CD4-positive, alpha-beta T cell (primary cell): ENCODE measurements around the gene SERTAD3. TPM values are rescaled to one million over a fixed set of nuclear protein-coding genes. Genes with fewer than 3 reads are reported as not detected.

Experiments
- ATAC-seq: fragments of 200-7000 bp; cut with Tn5 transposase; one replicate; pipeline ENCODE4 v1.10.0; 2022; ENCODE audit warnings: mild to moderate bottlenecking; ENCODE audit not compliant: poor library complexity
- CTCF ChIA-PET: fragments of 350-600 bp; sonication (Branson Sonifier 250); formaldehyde crosslinking; loops from one replicate; lab custom pipeline; 2021; ENCODE audit warnings: antibody characterized with exemption, inconsistent platforms; lab: Charles Lee
- POLR2A ChIA-PET: fragments of 350-600 bp; sonication (Branson Sonifier 250); formaldehyde crosslinking; loops from one replicate; lab custom pipeline; 2021; ENCODE audit warnings: antibody characterized with exemption, inconsistent platforms; lab: Charles Lee
- DNase-seq, 14 experiments: peaks; one replicate each; pipeline ENCODE4 v3.0.0-alpha.2; 2013 to 2020; ENCODE audit warnings: mixed read lengths in 2 of 14
- H3K27ac ChIP-seq, 2 donors: one replicate each; pipeline versions ENCODE4 v1.5.1 to v1.7.0; 2013; ENCODE audit warnings: low read length in 2 of 2, low read depth in 1 of 2, mild to moderate bottlenecking in 1 of 2
- H3K27me3 ChIP-seq, 2 experiments: 1 replicate in 1 of 2; 2 replicates in 1 of 2; pipeline versions ENCODE4 v1.6.1 to v1.7.0; 2013; ENCODE audit warnings: low read length in 2 of 2, control low read depth in 1 of 2, mild to moderate bottlenecking in 1 of 2, moderate library complexity in 1 of 2; ENCODE audit not compliant: insufficient read depth in 2 of 2, control insufficient read depth in 1 of 2
- H3K36me3 ChIP-seq: one replicate; pipeline ENCODE4 v1.6.1; 2013; ENCODE audit warnings: low read length, control low read depth; ENCODE audit not compliant: insufficient read depth
- H3K4me1 ChIP-seq: one replicate; pipeline ENCODE4 v1.6.1; 2013; ENCODE audit warnings: low read length, control low read depth; ENCODE audit not compliant: insufficient read depth
- H3K4me3 ChIP-seq: one replicate; pipeline ENCODE4 v1.5.1; 2013; ENCODE audit warnings: mild to moderate bottlenecking, low read length, moderate library complexity
- H3K9me3 ChIP-seq, 2 experiments: 1 replicate in 1 of 2; 2 replicates in 1 of 2; pipeline versions ENCODE4 v1.6.1 to v1.7.0; 2013; ENCODE audit warnings: low read length in 2 of 2, mild to moderate bottlenecking in 2 of 2, control low read depth in 1 of 2, moderate library complexity in 1 of 2; ENCODE audit not compliant: control insufficient read depth in 1 of 2, insufficient read depth in 1 of 2
- H3K27ac Mint-ChIP-seq: one replicate; pipeline ENCODE4 v1.8.0; 2020; ENCODE audit warnings: mixed read lengths
- H3K27me3 Mint-ChIP-seq: one replicate; pipeline ENCODE4 v1.8.0; 2021; ENCODE audit warnings: mixed read lengths
- H3K36me3 Mint-ChIP-seq: one replicate; pipeline ENCODE4 v1.8.0; 2021; ENCODE audit warnings: low read depth, mixed read lengths
- H3K4me1 Mint-ChIP-seq: one replicate; pipeline ENCODE4 v1.8.0; 2021; ENCODE audit warnings: low read depth, mixed read lengths
- H3K4me3 Mint-ChIP-seq: one replicate; pipeline ENCODE4 v1.8.0; 2020; ENCODE audit warnings: mild to moderate bottlenecking, mixed read lengths
- H3K9me3 Mint-ChIP-seq: one replicate; pipeline ENCODE4 v1.8.0; 2020; ENCODE audit warnings: mixed read lengths
- intact Hi-C, 2 experiments: fragments of 100-400 bp; cut with DNase I in 1 of 2; cut with micrococcal nuclease in 1 of 2; formaldehyde crosslinking; loops; one replicate each; pipeline versions ENCODE4 v1.15.1 to v1.9.0; 2023 to 2025; cut with DNase I, micrococcal nuclease
- total RNA-seq, 174 experiments: library from RNA in 2 of 174; stranded (reverse) in 2 of 174; gene quantifications; one replicate each; pipeline ENCODE4 v1.2.3 and lab custom pipeline; 2021 to 2026
- TF ChIP-seq, protein P1 (sequence below): fragments of 200-600 bp; IDR thresholded peaks from one replicate; pipeline ENCODE4 v1.8.0; 2022; ENCODE audit warnings: antibody characterized with exemption, mild to moderate bottlenecking

Gene SERTAD3
- total RNA-seq, 2 experiments from 2014 or later, result 17.4 to 19.2 TPM

- Histone ChIP-seq H3K4me1 (peaks cover 34% of the 10 kb centered on the region), H3K27me3 (no peaks in the 10 kb centered on the region), H3K27ac (peak overlapping the region; percentile 22 to 56), H3K36me3 (no peaks in the 10 kb centered on the region), H3K9me3 (no peaks in the 10 kb centered on the region), H3K4me3 (peak overlapping the region; percentile 88)
- intact Hi-C loops, result loop anchor here (5.0 to 10.0 kb wide), 4 partner anchors 56 to 199 kb away; partner anchors contain the start of genes BLVRB (in 1 of the 2), C19orf47 (in 1 of the 2), LTBP4 (in 1 of the 2) and PLD3 (in 1 of the 2)
- TF ChIP-seq, protein P1, sequence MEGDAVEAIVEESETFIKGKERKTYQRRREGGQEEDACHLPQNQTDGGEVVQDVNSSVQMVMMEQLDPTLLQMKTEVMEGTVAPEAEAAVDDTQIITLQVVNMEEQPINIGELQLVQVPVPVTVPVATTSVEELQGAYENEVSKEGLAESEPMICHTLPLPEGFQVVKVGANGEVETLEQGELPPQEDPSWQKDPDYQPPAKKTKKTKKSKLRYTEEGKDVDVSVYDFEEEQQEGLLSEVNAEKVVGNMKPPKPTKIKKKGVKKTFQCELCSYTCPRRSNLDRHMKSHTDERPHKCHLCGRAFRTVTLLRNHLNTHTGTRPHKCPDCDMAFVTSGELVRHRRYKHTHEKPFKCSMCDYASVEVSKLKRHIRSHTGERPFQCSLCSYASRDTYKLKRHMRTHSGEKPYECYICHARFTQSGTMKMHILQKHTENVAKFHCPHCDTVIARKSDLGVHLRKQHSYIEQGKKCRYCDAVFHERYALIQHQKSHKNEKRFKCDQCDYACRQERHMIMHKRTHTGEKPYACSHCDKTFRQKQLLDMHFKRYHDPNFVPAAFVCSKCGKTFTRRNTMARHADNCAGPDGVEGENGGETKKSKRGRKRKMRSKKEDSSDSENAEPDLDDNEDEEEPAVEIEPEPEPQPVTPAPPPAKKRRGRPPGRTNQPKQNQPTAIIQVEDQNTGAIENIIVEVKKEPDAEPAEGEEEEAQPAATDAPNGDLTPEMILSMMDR, result no peak
- Mint-ChIP-seq H3K9me3 (no peaks in the 10 kb centered on the region), H3K4me1 (peaks cover 35% of the 10 kb centered on the region), H3K4me3 (peak overlapping the region; percentile 94), H3K36me3 (peaks cover 4% of the 10 kb centered on the region), H3K27ac (peak overlapping the region; percentile 64), H3K27me3 (no peaks in the 10 kb centered on the region)
- ChIA-PET POLR2A (interaction anchor here (0.6 to 2.9 kb wide), 12 partner anchors 17 to 374 kb away, joined by 3 to 31 read pairs (median 5); partner anchors contain the start of genes BLVRB, C19orf47, PLD3 and SERTAD1), CTCF (interaction anchor here (0.8 to 3.5 kb wide), 7 partner anchors 15 to 202 kb away, joined by 3 to 24 read pairs (median 3); partner anchors contain the start of gene BLVRB)
- ATAC-seq (peak; percentile 45), DNase-seq (peak; percentile 46 to 89 (median 70))
Observed at GRCh38 chr19:40403262-40403984, 40.7 kb downstream of the SERTAD3 start.

DNA sequence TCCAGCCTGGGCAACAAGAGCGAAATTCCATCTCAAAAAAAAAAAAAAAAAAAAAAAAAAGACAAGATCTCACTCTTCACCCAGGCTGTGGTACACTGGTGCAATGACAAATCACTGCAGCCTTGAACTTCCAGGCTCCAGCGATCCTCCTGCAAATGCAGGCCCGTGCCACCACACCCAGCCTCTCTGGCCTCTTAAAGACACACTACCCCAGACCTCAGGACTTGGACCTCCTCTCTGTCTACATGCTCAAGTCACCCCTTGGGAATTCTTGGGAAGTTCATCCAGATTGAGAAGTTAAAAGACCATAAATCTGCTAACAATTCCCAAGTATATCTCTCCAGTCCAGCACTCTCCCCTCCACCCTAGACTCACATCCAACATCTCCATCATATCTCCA, 43.6 kb downstream of the SERTAD3 start:
- POLR2A ChIA-PET, result interaction anchor here (0.6 kb wide), 1 partner anchor 256 kb away, joined by 3 read pairs; no protein-coding TSS in a partner anchor
- no peaks in the 10 kb centered on the region for H3K27me3 ChIP-seq
- peaks cover 4% of the 10 kb centered on the region for H3K36me3 Mint-ChIP-seq
- no peak overlapping the region for H3K4me3 ChIP-seq
- no peak for DNase-seq
- CTCF ChIA-PET, result no interaction called here
- H3K27me3 Mint-ChIP-seq, result no peaks in the 10 kb centered on the region
- intact Hi-C loops, result loop anchor here (5.0 to 10.0 kb wide), 4 partner anchors 53 to 202 kb away; partner anchors contain the start of genes BLVRB (in 1 of the 2), C19orf47 (in 1 of the 2), LTBP4 (in 1 of the 2) and PLD3 (in 1 of the 2)
- H3K4me1 Mint-ChIP-seq, result peaks cover 35% of the 10 kb centered on the region
- no peak overlapping the region for H3K27ac ChIP-seq
- peaks cover 29% of the 10 kb centered on the region for H3K4me1 ChIP-seq
- no peak for ATAC-seq
- TF ChIP-seq, protein P1, result no peak
- peak overlapping the region; percentile 26 for H3K4me3 Mint-ChIP-seq
- no peaks in the 10 kb centered on the region for H3K36me3 ChIP-seq
- H3K9me3 Mint-ChIP-seq, result no peaks in the 10 kb centered on the region
- H3K27ac Mint-ChIP-seq, result no peak overlapping the region
- no peaks in the 10 kb centered on the region for H3K9me3 ChIP-seq

DNA sequence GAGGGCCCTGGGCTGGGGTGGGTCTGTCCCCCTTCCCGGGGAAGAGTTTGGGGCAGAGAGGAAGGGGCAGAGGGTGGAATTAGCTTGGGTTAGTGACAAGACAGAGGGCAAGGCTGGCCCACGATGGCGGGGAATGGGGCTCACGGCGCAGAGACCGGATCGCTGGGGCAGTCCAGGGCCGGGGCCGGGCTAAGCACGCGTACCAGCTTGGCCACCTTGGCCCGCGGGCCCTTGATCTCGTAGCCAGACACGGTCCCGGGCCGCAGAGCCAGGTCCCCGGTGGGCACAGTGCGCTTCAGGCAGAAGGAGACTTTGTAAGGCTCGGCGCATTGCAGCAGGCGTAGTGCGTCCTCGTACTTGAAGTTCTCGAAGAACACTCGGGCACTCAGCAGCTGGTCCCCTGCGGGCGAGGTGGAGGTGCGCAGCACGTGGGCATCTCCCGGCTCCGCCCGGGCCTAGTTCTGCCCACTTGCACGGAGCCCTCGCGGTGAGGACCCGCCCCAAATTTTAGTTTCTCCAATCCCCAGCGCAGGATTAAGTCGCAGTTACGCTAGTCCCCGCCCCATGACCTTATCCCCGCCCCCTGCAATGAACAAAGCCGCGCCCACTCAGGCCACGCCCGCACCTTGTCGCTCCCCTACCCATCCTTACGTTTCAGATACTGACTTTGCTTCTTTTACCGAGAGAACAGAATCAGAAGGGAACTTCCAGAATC, 45.6 kb downstream of the SERTAD3 start:
- TF ChIP-seq, protein P1, result no peak
- Mint-ChIP-seq H3K9me3 (no peaks in the 10 kb centered on the region), H3K27me3 (no peaks in the 10 kb centered on the region), H3K4me3 (peak overlapping the region; percentile 55), H3K4me1 (peaks cover 26% of the 10 kb centered on the region), H3K27ac (no peak overlapping the region), H3K36me3 (peaks cover 1% of the 10 kb centered on the region)
- H3K9me3 ChIP-seq, result no peaks in the 10 kb centered on the region
- DNase-seq (peak; percentile 42 to 84 (median 60)), ATAC-seq (peak; percentile 84)
- no peaks in the 10 kb centered on the region for H3K36me3 ChIP-seq
- no peak overlapping the region for H3K4me3 ChIP-seq
- ChIA-PET POLR2A (no interaction called here), CTCF (no interaction called here)
- H3K27me3 ChIP-seq, result no peaks in the 10 kb centered on the region
- intact Hi-C loops, result no loop called here
- H3K27ac ChIP-seq, result no peak overlapping the region
- peaks cover 20% of the 10 kb centered on the region for H3K4me1 ChIP-seq
